Tibial nerve (tissue), 3 donors: ENCODE results near the gene CLCN1.

Experiments used
- CTCF ChIP-seq, 5 experiments: fragments of 200-600 bp in 3 of 5; fragments of 450-650 bp in 2 of 5; sonication (generic) in 3 of 5; IDR thresholded peaks; one replicate each; pipeline ENCODE4 v1.5.1; 2016 to 2019; ENCODE audit warnings: antibody characterized with exemption in 5 of 5, mild to moderate bottlenecking in 3 of 5, moderate library complexity in 2 of 5
- POLR2A ChIP-seq, 2 donors: fragments of 450-650 bp; IDR thresholded peaks; one replicate each; pipeline ENCODE4 v1.6.1; 2017; ENCODE audit warnings: antibody characterized with exemption in 2 of 2, mild to moderate bottlenecking in 2 of 2, moderate library complexity in 2 of 2

- TF ChIP-seq CTCF (IDR thresholded peaks at IDR 0.05) (no peak), POLR2A (IDR thresholded peaks at IDR 0.05) (no peak)
Observed at GRCh38 chr7:143300959-143301935, 14.7 kb upstream of the CLCN1 start.
